Activated CD8-positive, alpha-beta T cell treated with anti-CD3 and anti-CD28 coated beads for 36 hours (primary cell): ENCODE data around the gene SH3GL1. TPM values are rescaled to one million over a fixed set of nuclear protein-coding genes. Genes with fewer than 3 reads are reported as not detected.

Experiments used
- ATAC-seq: fragments of 200-7000 bp; cut with Tn5 transposase; one replicate; pipeline ENCODE4 v1.10.0; 2021; ENCODE audit warnings: mild to moderate bottlenecking, moderate library complexity
- CTCF ChIA-PET: fragments of 350-600 bp; sonication (Branson Sonifier 250); formaldehyde crosslinking; loops from one replicate; lab custom pipeline; 2021; ENCODE audit warnings: antibody characterized with exemption; lab: Charles Lee
- POLR2A ChIA-PET: fragments of 350-600 bp; sonication (Branson Sonifier 250); formaldehyde crosslinking; loops from one replicate; lab custom pipeline; 2021; ENCODE audit warnings: antibody characterized with exemption; lab: Charles Lee
- DNase-seq: peaks from one replicate; pipeline ENCODE4 v3.0.0-alpha.2; 2020
- H3K27ac Mint-ChIP-seq: one replicate; pipeline ENCODE4 v1.8.0; 2021; ENCODE audit warnings: mild to moderate bottlenecking, mixed read lengths
- H3K27me3 Mint-ChIP-seq: one replicate; pipeline ENCODE4 v1.8.0; 2021; ENCODE audit warnings: mixed read lengths
- H3K36me3 Mint-ChIP-seq: one replicate; pipeline ENCODE4 v1.8.0; 2021; ENCODE audit warnings: low read depth, mixed read lengths
- H3K4me1 Mint-ChIP-seq: one replicate; pipeline ENCODE4 v1.8.0; 2021; ENCODE audit warnings: low read depth, mixed read lengths
- H3K4me3 Mint-ChIP-seq: one replicate; pipeline ENCODE4 v1.8.0; 2021; ENCODE audit warnings: mild to moderate bottlenecking, moderate library complexity, mixed read lengths
- H3K9me3 Mint-ChIP-seq: one replicate; pipeline ENCODE4 v1.8.0; 2021; ENCODE audit warnings: mixed read lengths
- CTCF ChIP-seq: fragments of 200-600 bp; IDR thresholded peaks from one replicate; pipeline ENCODE4 v1.8.0; 2022; ENCODE audit warnings: antibody characterized with exemption, mild to moderate bottlenecking
- intact Hi-C: fragments of 100-400 bp; cut with micrococcal nuclease; formaldehyde crosslinking; loops from one replicate; pipeline ENCODE4 v1.10.0; 2022
- total RNA-seq, 2 experiments: library from RNA; stranded (reverse); gene quantifications; one replicate each; pipeline ENCODE4 v1.2.3, GENCODE V29; 2021

Gene SH3GL1
- total RNA-seq, 2 experiments from 2014 or later = 53.1 to 59.2 TPM

- no peak for TF ChIP-seq CTCF
- Mint-ChIP-seq H3K36me3 (peaks cover 61% of the 10 kb centered on the region), H3K27me3 (no peaks in the 10 kb centered on the region), H3K4me1 (peaks cover 18% of the 10 kb centered on the region), H3K27ac (no peak overlapping the region), H3K4me3 (no peak overlapping the region), H3K9me3 (no peaks in the 10 kb centered on the region)
- intact Hi-C loops = no loop called here
- ChIA-PET POLR2A (interaction anchor here (0.7 to 5.9 kb wide), 3 partner anchors 14 to 39 kb away, joined by 3 to 24 read pairs (median 5); no protein-coding TSS in a partner anchor), CTCF (no interaction called here)
- DNase-seq (no peak), ATAC-seq (no peak)
Measured at GRCh38 chr19:4409123-4409933, 9.0 kb upstream of the SH3GL1 start.

GRCh38 chr19:4406626-4407025, 6.3 kb upstream of the SH3GL1 start:
- ATAC-seq = no peak
- CTCF ChIA-PET = no interaction called here
- H3K27ac Mint-ChIP-seq = no peak overlapping the region
- POLR2A ChIA-PET = interaction anchor here (0.6 to 1.2 kb wide), 2 partner anchors 28 to 37 kb away, joined by 3 read pairs; no protein-coding TSS in a partner anchor
- H3K27me3 Mint-ChIP-seq = no peaks in the 10 kb centered on the region
- no peak for DNase-seq
- no peak for TF ChIP-seq CTCF
- peaks cover 53% of the 10 kb centered on the region for H3K36me3 Mint-ChIP-seq
- H3K9me3 Mint-ChIP-seq = no peaks in the 10 kb centered on the region
- intact Hi-C loops = no loop called here
- H3K4me3 Mint-ChIP-seq = no peak overlapping the region
- H3K4me1 Mint-ChIP-seq = peaks cover 30% of the 10 kb centered on the region

GRCh38 chr19:4405977-4406376, 5.6 kb upstream of the SH3GL1 start:
- ChIA-PET POLR2A (interaction anchor here (0.9 to 3.2 kb wide), 3 partner anchors 10 to 28 kb away, joined by 3 to 24 read pairs (median 3); no protein-coding TSS in a partner anchor), CTCF (no interaction called here)
- peaks cover 51% of the 10 kb centered on the region for H3K36me3 Mint-ChIP-seq
- no peak for DNase-seq
- H3K27me3 Mint-ChIP-seq = no peaks in the 10 kb centered on the region
- H3K9me3 Mint-ChIP-seq = no peaks in the 10 kb centered on the region
- intact Hi-C loops = no loop called here
- H3K27ac Mint-ChIP-seq = no peak overlapping the region
- no peak for ATAC-seq
- no peak for TF ChIP-seq CTCF
- H3K4me1 Mint-ChIP-seq = peaks cover 37% of the 10 kb centered on the region
- no peak overlapping the region for H3K4me3 Mint-ChIP-seq

GRCh38 chr19:4403005-4403761, 2.8 kb upstream of the SH3GL1 start:
- ChIA-PET POLR2A (interaction anchor here (0.7 to 3.2 kb wide), 15 partner anchors 8 to 156 kb away, joined by 3 to 24 read pairs (median 3); partner anchors contain the start of genes UBXN6 and YJU2), CTCF (interaction anchor here (1.1 to 1.7 kb wide), 3 partner anchors 33 to 135 kb away, joined by 3 to 6 read pairs (median 5); no protein-coding TSS in a partner anchor)
- ATAC-seq (no peak), DNase-seq (peak; percentile 36)
- H3K36me3 Mint-ChIP-seq = peaks cover 42% of the 10 kb centered on the region
- peaks cover 46% of the 10 kb centered on the region for H3K4me1 Mint-ChIP-seq
- no peaks in the 10 kb centered on the region for H3K9me3 Mint-ChIP-seq
- no peaks in the 10 kb centered on the region for H3K27me3 Mint-ChIP-seq
- peak overlapping the region; percentile 90 for H3K27ac Mint-ChIP-seq
- peak overlapping the region; percentile 95 for H3K4me3 Mint-ChIP-seq
- no peak for TF ChIP-seq CTCF
- intact Hi-C loops = no loop called here
